GM23338 (cell line): ENCODE data around the gene FBXL17. TPM values are rescaled to one million over a fixed set of nuclear protein-coding genes. Genes with fewer than 3 reads are reported as not detected.

Source experiments
- ATAC-seq: fragments of 200-7000 bp; cut with Tn5 transposase; 3 replicates; pipeline ENCODE4 v1.9.1; 2020
- DNase-seq: peaks from one replicate; pipeline ENCODE4 v3.0.0-alpha.2; 2015; ENCODE audit warnings: low spot score
- H2AFZ ChIP-seq: fragments of 200-600 bp; sonication (generic); 2 replicates; pipeline ENCODE4 v1.8.0; 2016; ENCODE audit warnings: antibody characterized with exemption, mild to moderate bottlenecking, moderate library complexity
- H3F3A ChIP-seq: fragments of 200-600 bp; sonication (generic); replicated peaks from 2 replicates; pipeline ENCODE4 v1.8.0; 2017; ENCODE audit warnings: antibody characterized with exemption, mixed run types, low read depth
- H3K27ac ChIP-seq: fragments of 200-600 bp; sonication (generic); 2 replicates; pipeline ENCODE4 v1.6.1; 2016; ENCODE audit warnings: low read depth
- H3K27me3 ChIP-seq: fragments of 200-600 bp; sonication (generic); 2 replicates; pipeline ENCODE4 v1.8.0; 2016; ENCODE audit warnings: mild to moderate bottlenecking, mixed run types, moderate library complexity; ENCODE audit not compliant: insufficient read depth
- H3K36me3 ChIP-seq: fragments of 200-600 bp; sonication (generic); 2 replicates; pipeline ENCODE4 v1.8.0; 2016; ENCODE audit warnings: mild to moderate bottlenecking; ENCODE audit not compliant: insufficient read depth
- H3K4me1 ChIP-seq: fragments of 200-600 bp; sonication (generic); 2 replicates; pipeline ENCODE4 v1.8.0; 2016; ENCODE audit warnings: mild to moderate bottlenecking, moderate library complexity; ENCODE audit not compliant: insufficient read depth
- H3K4me2 ChIP-seq: fragments of 200-600 bp; sonication (generic); 2 replicates; pipeline ENCODE4 v1.7.1; 2017; ENCODE audit warnings: mixed run types
- H3K4me3 ChIP-seq: fragments of 200-600 bp; sonication (generic); 2 replicates; pipeline ENCODE4 v1.6.1; 2016; ENCODE audit warnings: mixed run types
- H3K79me2 ChIP-seq: fragments of 200-600 bp; sonication (generic); replicated peaks from 2 replicates; pipeline ENCODE4 v1.8.0; 2017; ENCODE audit warnings: mild to moderate bottlenecking; ENCODE audit not compliant: insufficient read depth
- H3K9me2 ChIP-seq: fragments of 200-600 bp; sonication (generic); 2 replicates; pipeline ENCODE4 v1.8.0; 2017; ENCODE audit not compliant: insufficient read depth
- H4K20me1 ChIP-seq: fragments of 200-600 bp; sonication (generic); replicated peaks from 2 replicates; pipeline ENCODE4 v1.8.0; 2017; ENCODE audit warnings: mild to moderate bottlenecking; ENCODE audit not compliant: insufficient read depth
- H3K27ac Mint-ChIP-seq: 2 replicates; pipeline ENCODE4 v1.8.0; 2020; ENCODE audit warnings: inconsistent platforms, mild to moderate bottlenecking, moderate library complexity, mixed read lengths
- H3K27me3 Mint-ChIP-seq: 3 replicates; pipeline ENCODE4 v1.8.0; 2022; ENCODE audit warnings: low read depth, mild to moderate bottlenecking, moderate library complexity, mixed read lengths, inconsistent platforms; ENCODE audit not compliant: insufficient read depth, poor library complexity
- H3K36me3 Mint-ChIP-seq: 3 replicates; pipeline ENCODE4 v1.8.0; 2021; ENCODE audit warnings: low read depth, mild to moderate bottlenecking, inconsistent platforms, moderate library complexity, mixed read lengths
- H3K4me1 Mint-ChIP-seq: 3 replicates; pipeline ENCODE4 v1.8.0; 2020; ENCODE audit warnings: mild to moderate bottlenecking, inconsistent platforms, mixed read lengths
- H3K4me3 Mint-ChIP-seq: 3 replicates; pipeline ENCODE4 v1.8.0; 2021; ENCODE audit warnings: moderate library complexity, mild to moderate bottlenecking, inconsistent platforms, mixed read lengths
- H3K9me3 Mint-ChIP-seq: 3 replicates; pipeline ENCODE4 v1.8.0; 2020; ENCODE audit warnings: moderate library complexity, mild to moderate bottlenecking, inconsistent platforms, mixed read lengths
- CREB1 ChIP-seq: fragments of 250-450 bp; sonication (Bioruptor Pico); IDR thresholded peaks from 2 replicates; pipeline ENCODE4 v1.5.0; 2020; ENCODE audit warnings: low read depth, mild to moderate bottlenecking, moderate library complexity
- EZH2 ChIP-seq: fragments of 200-600 bp; sonication (generic); IDR thresholded peaks from one replicate; pipeline ENCODE4 v1.8.0; 2017; ENCODE audit warnings: antibody characterized with exemption, mild to moderate bottlenecking, low read depth; ENCODE audit not compliant: unreplicated experiment
- EZH2phosphoT487 ChIP-seq: fragments of 200-600 bp; sonication (generic); IDR thresholded peaks from one replicate; pipeline ENCODE4 v1.8.1; 2018; ENCODE audit warnings: antibody characterized with exemption; ENCODE audit not compliant: unreplicated experiment
- JUNB ChIP-seq: IDR thresholded peaks from one replicate; pipeline ENCODE4 v1.6.1; 2016; ENCODE audit warnings: antibody characterized with exemption; ENCODE audit not compliant: unreplicated experiment
- POLR2AphosphoS5 ChIP-seq: IDR thresholded peaks from 2 replicates; pipeline ENCODE4 v1.6.1; 2016; ENCODE audit warnings: antibody characterized with exemption, low read depth
- STAT1 ChIP-seq: IDR thresholded peaks from one replicate; pipeline ENCODE4 v1.6.1; 2016; ENCODE audit warnings: antibody characterized with exemption; ENCODE audit not compliant: unreplicated experiment
- ZNF331 ChIP-seq: fragments of 250-450 bp; sonication (Bioruptor Pico); IDR thresholded peaks from 2 replicates; pipeline ENCODE4 v1.5.0; 2020; ENCODE audit warnings: low read depth, mild to moderate bottlenecking, moderate library complexity
- polyA plus RNA-seq: library from polyadenylated mRNA; unstranded; fragments of >200 nt; fragmentation: Nextera tagmentation; extraction: Ambion mirVana; gene quantifications from 2 replicates; pipeline ENCODE4 v1.2.1, GENCODE V29; 2016
- total RNA-seq: library from RNA; depleted of rRNA; stranded (reverse); fragments of >200 nt; shearing (Covaris generic); gene quantifications from 2 replicates; pipeline ENCODE4 v1.2.3, GENCODE V29; 2014
- TF ChIP-seq, protein P1 (sequence below): IDR thresholded peaks from 2 replicates; pipeline ENCODE4 v1.6.1; 2016; ENCODE audit warnings: antibody characterized with exemption
- TF ChIP-seq, protein P2 (sequence below): IDR thresholded peaks from one replicate; pipeline ENCODE4 v1.6.1; 2018; ENCODE audit warnings: antibody characterized with exemption; ENCODE audit not compliant: unreplicated experiment
- TF ChIP-seq, protein P3 (sequence below), 2 experiments: fragments of 200-600 bp in 1 of 2; sonication (generic) in 1 of 2; conservative IDR thresholded peaks; 2 replicates each; pipeline versions ENCODE4 v1.5.1 to v1.6.1; 2016 to 2017; ENCODE audit warnings: antibody characterized with exemption in 2 of 2, low read depth in 2 of 2, mild to moderate bottlenecking in 2 of 2, moderate library complexity in 1 of 2

The FBXL17 gene
- total and polyA plus RNA-seq, 2 experiments from 2014 or later = 2.0 to 2.7 TPM

DNA sequence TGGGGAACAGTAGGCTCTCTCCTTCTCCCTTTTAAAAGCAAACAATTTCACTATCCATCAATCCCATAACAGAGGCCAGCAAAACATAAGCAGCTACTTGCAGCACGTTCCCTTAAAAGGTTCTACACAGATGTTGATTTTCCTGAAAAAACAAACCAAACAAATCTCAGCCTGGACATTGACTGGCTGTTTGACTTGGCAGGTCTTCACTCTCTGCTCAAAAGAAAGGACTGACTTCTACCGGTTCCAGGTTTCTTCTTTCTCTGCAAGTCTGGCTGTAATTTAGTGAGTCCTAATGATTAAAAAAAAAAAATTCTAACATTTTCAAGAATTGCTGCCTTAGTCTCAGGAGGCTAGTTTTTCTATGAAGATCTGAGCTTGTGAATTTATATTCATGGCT lies 508.0 kb downstream of the FBXL17 start:
- Histone ChIP-seq H3K79me2 (no peaks in the 10 kb centered on the region), H3K4me1 (peaks cover 7% of the 10 kb centered on the region; the same call in 1 of the 2 replicates), H4K20me1 (no peaks in the 10 kb centered on the region), H3K36me3 (no peaks in the 10 kb centered on the region), H3K27ac (no peak overlapping the region), H3K27me3 (no peaks in the 10 kb centered on the region), H3K9me2 (no peaks in the 10 kb centered on the region; the same call in 1 of the 2 replicates), H2AFZ (no peak overlapping the region), H3F3A (no peaks in the 10 kb centered on the region), H3K4me3 (no peak overlapping the region), H3K4me2 (no peak overlapping the region)
- Mint-ChIP-seq H3K36me3 (no peaks in the 10 kb centered on the region), H3K27ac (no peak overlapping the region), H3K27me3 (peaks cover 3% of the 10 kb centered on the region), H3K9me3 (no peaks in the 10 kb centered on the region), H3K4me3 (no peak overlapping the region), H3K4me1 (peaks cover 15% of the 10 kb centered on the region)
- ATAC-seq = peak; percentile 17; the same call in 2 of the 3 replicates
- DNase-seq = no peak
- TF ChIP-seq ZNF331 (CRISPR knock-in tag) = no peak
- TF ChIP-seq, protein P1, sequence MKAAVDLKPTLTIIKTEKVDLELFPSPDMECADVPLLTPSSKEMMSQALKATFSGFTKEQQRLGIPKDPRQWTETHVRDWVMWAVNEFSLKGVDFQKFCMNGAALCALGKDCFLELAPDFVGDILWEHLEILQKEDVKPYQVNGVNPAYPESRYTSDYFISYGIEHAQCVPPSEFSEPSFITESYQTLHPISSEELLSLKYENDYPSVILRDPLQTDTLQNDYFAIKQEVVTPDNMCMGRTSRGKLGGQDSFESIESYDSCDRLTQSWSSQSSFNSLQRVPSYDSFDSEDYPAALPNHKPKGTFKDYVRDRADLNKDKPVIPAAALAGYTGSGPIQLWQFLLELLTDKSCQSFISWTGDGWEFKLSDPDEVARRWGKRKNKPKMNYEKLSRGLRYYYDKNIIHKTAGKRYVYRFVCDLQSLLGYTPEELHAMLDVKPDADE = no peak
- no peak for TF ChIP-seq EZH2phosphoT487
- no peak for TF ChIP-seq STAT1
- no peak for TF ChIP-seq EZH2
- TF ChIP-seq CREB1 = no peak

DNA sequence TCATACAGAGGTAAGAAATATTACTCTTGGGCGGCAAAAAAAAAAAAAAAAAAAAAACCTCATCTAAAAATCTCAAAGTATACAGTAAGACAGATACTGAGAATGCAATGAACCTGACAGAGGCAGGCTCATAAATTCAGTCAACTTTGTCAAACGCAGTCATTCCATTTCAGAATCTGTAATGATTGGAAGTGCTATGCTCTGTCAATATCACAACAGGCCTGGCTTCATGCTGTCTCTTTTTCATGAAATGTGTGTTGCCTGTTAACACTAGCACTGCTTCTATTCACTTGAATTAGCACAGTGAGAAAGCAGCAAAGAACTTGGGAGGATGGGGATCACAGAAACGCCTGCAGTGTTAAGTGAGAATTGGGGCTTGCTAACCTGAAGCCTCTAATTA lies 510.9 kb downstream of the FBXL17 start:
- Histone ChIP-seq H2AFZ (no peak overlapping the region), H3K27me3 (no peaks in the 10 kb centered on the region), H3K4me2 (no peak overlapping the region), H4K20me1 (no peaks in the 10 kb centered on the region), H3F3A (no peaks in the 10 kb centered on the region), H3K4me3 (no peak overlapping the region), H3K27ac (no peak overlapping the region), H3K9me2 (no peaks in the 10 kb centered on the region; the same call in 1 of the 2 replicates), H3K4me1 (peaks cover 7% of the 10 kb centered on the region; the same call in 1 of the 2 replicates), H3K36me3 (no peaks in the 10 kb centered on the region), H3K79me2 (no peaks in the 10 kb centered on the region)
- no peaks in the 10 kb centered on the region for H3K27me3 Mint-ChIP-seq
- ATAC-seq (no peak), DNase-seq (no peak)
- TF ChIP-seq, protein P2, sequence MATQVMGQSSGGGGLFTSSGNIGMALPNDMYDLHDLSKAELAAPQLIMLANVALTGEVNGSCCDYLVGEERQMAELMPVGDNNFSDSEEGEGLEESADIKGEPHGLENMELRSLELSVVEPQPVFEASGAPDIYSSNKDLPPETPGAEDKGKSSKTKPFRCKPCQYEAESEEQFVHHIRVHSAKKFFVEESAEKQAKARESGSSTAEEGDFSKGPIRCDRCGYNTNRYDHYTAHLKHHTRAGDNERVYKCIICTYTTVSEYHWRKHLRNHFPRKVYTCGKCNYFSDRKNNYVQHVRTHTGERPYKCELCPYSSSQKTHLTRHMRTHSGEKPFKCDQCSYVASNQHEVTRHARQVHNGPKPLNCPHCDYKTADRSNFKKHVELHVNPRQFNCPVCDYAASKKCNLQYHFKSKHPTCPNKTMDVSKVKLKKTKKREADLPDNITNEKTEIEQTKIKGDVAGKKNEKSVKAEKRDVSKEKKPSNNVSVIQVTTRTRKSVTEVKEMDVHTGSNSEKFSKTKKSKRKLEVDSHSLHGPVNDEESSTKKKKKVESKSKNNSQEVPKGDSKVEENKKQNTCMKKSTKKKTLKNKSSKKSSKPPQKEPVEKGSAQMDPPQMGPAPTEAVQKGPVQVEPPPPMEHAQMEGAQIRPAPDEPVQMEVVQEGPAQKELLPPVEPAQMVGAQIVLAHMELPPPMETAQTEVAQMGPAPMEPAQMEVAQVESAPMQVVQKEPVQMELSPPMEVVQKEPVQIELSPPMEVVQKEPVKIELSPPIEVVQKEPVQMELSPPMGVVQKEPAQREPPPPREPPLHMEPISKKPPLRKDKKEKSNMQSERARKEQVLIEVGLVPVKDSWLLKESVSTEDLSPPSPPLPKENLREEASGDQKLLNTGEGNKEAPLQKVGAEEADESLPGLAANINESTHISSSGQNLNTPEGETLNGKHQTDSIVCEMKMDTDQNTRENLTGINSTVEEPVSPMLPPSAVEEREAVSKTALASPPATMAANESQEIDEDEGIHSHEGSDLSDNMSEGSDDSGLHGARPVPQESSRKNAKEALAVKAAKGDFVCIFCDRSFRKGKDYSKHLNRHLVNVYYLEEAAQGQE = no peak
- TF ChIP-seq JUNB (no peak), EZH2phosphoT487 (no peak), POLR2AphosphoS5 (no peak), CREB1 (no peak), EZH2 (no peak)
- TF ChIP-seq, protein P3, sequence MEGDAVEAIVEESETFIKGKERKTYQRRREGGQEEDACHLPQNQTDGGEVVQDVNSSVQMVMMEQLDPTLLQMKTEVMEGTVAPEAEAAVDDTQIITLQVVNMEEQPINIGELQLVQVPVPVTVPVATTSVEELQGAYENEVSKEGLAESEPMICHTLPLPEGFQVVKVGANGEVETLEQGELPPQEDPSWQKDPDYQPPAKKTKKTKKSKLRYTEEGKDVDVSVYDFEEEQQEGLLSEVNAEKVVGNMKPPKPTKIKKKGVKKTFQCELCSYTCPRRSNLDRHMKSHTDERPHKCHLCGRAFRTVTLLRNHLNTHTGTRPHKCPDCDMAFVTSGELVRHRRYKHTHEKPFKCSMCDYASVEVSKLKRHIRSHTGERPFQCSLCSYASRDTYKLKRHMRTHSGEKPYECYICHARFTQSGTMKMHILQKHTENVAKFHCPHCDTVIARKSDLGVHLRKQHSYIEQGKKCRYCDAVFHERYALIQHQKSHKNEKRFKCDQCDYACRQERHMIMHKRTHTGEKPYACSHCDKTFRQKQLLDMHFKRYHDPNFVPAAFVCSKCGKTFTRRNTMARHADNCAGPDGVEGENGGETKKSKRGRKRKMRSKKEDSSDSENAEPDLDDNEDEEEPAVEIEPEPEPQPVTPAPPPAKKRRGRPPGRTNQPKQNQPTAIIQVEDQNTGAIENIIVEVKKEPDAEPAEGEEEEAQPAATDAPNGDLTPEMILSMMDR (conservative IDR thresholded peaks at IDR 0.05; ENCODE audit: low read depth in 2 of 2) = no peak
- TF ChIP-seq, protein P1 = no peak
- no peak overlapping the region for H3K27ac Mint-ChIP-seq
- H3K9me3 Mint-ChIP-seq = no peaks in the 10 kb centered on the region
- H3K36me3 Mint-ChIP-seq = no peaks in the 10 kb centered on the region
- H3K4me1 Mint-ChIP-seq = peaks cover 24% of the 10 kb centered on the region
- no peak overlapping the region for H3K4me3 Mint-ChIP-seq
